ENCODE data around the gene HOXB5. TPM values are rescaled to one million over a fixed set of nuclear protein-coding genes. Genes with fewer than 3 reads are reported as not detected.
A peak's percentile ranks its signal among the peaks of the same experiment; 100 is the strongest.

The HOXB5 gene
- total and polyA plus RNA-seq, 9 donors = 0.04 to 2.8 (median 0.49) TPM; not detected in 1

DNA sequence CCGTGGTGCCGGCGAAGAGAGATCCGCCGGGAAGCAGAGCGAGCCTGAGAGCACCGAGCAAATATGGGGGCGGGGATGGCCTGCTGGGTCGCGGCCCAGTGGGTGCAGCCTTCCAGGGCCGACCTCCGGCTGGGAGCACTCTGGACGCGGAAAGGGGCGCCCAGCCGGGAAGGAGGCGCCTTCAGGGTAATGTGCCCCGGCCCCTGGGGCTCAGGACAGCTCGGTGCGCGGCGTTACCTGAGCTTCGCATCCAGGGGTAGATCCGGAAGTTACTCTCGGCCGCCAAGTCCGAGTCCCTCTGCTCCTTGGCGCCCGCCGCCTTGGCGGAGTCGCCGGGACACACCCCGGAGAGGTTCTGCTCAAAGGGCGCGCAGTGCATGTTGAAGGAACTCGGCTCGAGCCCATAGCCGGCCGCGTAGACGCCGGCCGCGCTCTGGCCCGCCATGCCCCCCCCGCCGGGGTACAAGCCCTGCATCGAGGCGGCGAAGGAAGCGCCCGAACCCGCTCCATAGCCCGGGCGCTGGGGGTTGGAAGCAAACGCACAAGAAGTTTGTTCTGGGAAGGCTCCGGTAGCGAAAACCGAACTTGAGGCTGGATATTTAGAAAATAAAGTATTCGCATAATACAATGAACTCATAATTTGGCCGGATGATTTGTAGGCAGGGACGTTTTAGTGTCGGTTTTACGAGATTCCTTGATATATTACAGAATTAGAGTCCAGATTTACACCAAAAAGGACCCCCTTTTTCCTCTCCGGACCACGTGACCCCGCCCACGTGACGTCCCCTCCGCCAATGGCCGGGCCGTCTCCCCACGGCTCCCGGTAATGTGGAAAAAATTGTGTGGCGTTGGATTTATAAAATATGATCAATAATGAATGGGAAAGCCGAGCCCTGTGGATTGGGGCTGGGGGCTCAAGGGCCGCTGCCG is 17.0 kb upstream of the HOXB5 start, which contains the start of gene HOXB7:
TSS of gene HOXB7 (minus strand) at position 736 of the 930 bp plus-strand sequence. CDS start at position 637, 99 bp downstream.
- H3K27me3 ChIP-seq = peaks cover 5% of the 10 kb centered on the region
- TF ChIP-seq CTCF (IDR thresholded peaks at IDR 0.05) (no peak), EP300 (IDR thresholded peaks at IDR 0.05) (no peak), POLR2A (IDR thresholded peaks at IDR 0.05) (no peak)
- no peaks in the 10 kb centered on the region for H3K36me3 ChIP-seq
- intact Hi-C loops (cut with DNase I) = loop anchor here in 2 of 4 donors (10.0 kb wide), 1 partner anchor 586 kb away; no protein-coding TSS in a partner anchor
- peaks cover 2% of the 10 kb centered on the region for H3K4me1 ChIP-seq (ENCODE audit: insufficient read depth)
- peaks cover 0 to 6% of the 10 kb centered on the region in 2 donors for H3K9me3 ChIP-seq
- H3K4me3 ChIP-seq = peak within 1 kb of the TSS; percentile 39
- DNase-seq = peak in 3 of 5 donors; percentile 37 to 61 (median 44)
- H3K27ac ChIP-seq = no peak within 1 kb of the TSS
- WGBS, 3 donors = 0 to 2% (median 1%) methylated on average over 75 to 79 of the region's 79 CpGs

DNA sequence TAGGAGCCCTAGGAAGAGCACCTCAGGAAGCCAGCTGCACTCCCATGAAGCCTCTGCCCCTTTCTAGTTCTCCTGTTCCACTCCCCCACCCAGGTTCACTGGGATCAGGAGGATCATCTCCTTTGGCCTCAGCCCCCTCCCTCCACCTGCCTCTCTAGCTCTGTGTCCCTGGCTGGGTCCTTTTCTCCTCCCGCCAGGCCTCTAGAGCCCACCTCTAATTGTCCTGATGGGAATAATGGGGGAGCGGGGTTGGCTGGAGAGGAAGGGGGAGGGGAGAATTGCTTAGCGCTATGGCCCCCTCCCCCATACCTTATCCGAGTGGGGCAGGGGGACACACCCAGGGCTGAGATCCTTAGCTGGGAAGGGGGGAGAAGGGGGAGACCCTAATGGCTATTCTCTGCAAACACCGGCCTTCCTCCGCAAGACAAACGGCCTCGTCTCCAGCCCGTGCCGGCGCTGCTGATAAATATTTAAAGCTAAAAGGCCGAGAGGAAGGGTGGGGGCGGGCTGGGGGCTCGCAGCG is 16.2 kb upstream of the HOXB5 start:
- no peaks in the 10 kb centered on the region for H3K36me3 ChIP-seq
- 4 to 6% (median 5%) methylated on average over 15 of the region's 15 CpGs for WGBS, 3 donors
- H3K4me3 ChIP-seq = peak overlapping the region; percentile 39
- no peak overlapping the region for H3K27ac ChIP-seq
- intact Hi-C loops (cut with DNase I) = loop anchor here in 2 of 4 donors (10.0 kb wide), 1 partner anchor 585 kb away; no protein-coding TSS in a partner anchor
- peaks cover 2% of the 10 kb centered on the region for H3K4me1 ChIP-seq (ENCODE audit: insufficient read depth)
- no peak for DNase-seq
- peaks cover 0 to 6% of the 10 kb centered on the region in 2 donors for H3K9me3 ChIP-seq
- peaks cover 5% of the 10 kb centered on the region for H3K27me3 ChIP-seq
- no peak for TF ChIP-seq EP300 (IDR thresholded peaks at IDR 0.05)
- TF ChIP-seq CTCF (IDR thresholded peaks at IDR 0.05) = no peak
- TF ChIP-seq POLR2A (IDR thresholded peaks at IDR 0.05) = no peak

GRCh38 chr17:48609033-48609432 is 15.5 kb upstream of the HOXB5 start:
- Histone ChIP-seq H3K27me3 (peaks cover 5% of the 10 kb centered on the region), H3K4me3 (no peak overlapping the region), H3K9me3 (peaks cover 0 to 6% of the 10 kb centered on the region in 2 donors), H3K27ac (no peak overlapping the region), H3K36me3 (no peaks in the 10 kb centered on the region), H3K4me1 (ENCODE audit: insufficient read depth) (peaks cover 2% of the 10 kb centered on the region)
- intact Hi-C loops (cut with DNase I) = no loop called here
- TF ChIP-seq EP300 (IDR thresholded peaks at IDR 0.05) (no peak), CTCF (IDR thresholded peaks at IDR 0.05) (no peak), POLR2A (IDR thresholded peaks at IDR 0.05) (no peak)
- DNase-seq = no peak

GRCh38 chr17:48608494-48608834 is 14.9 kb upstream of the HOXB5 start:
- peaks cover 5% of the 10 kb centered on the region for H3K27me3 ChIP-seq
- peaks cover 0 to 9% of the 10 kb centered on the region in 2 donors for H3K9me3 ChIP-seq
- no peak for DNase-seq
- H3K27ac ChIP-seq = no peak overlapping the region
- 93 to 100% (median 94%) methylated on average over 1 of the region's 1 CpG for WGBS, 3 donors
- intact Hi-C loops (cut with DNase I) = no loop called here
- no peak overlapping the region for H3K4me3 ChIP-seq
- no peaks in the 10 kb centered on the region for H3K36me3 ChIP-seq
- no peak for TF ChIP-seq CTCF (IDR thresholded peaks at IDR 0.05)
- TF ChIP-seq POLR2A (IDR thresholded peaks at IDR 0.05) = no peak
- H3K4me1 ChIP-seq (ENCODE audit: insufficient read depth) = peaks cover 2% of the 10 kb centered on the region

Measured in ovary (tissue), 9 donors.